HL-60 (cell line): Measurements from ENCODE around the gene ATP6V0D1.

Experiments
- DNase-seq, 2 experiments: peaks; one replicate each; pipeline ENCODE4 v3.0.0-alpha.2; 2010 to 2020; ENCODE audit warnings: low read depth in 1 of 2, low spot score in 1 of 2
- H3K27ac ChIP-seq: fragments of 250-450 bp; sonication (Bioruptor Pico); replicated peaks from 2 replicates; pipeline ENCODE4 v1.5.1; 2020; ENCODE audit warnings: mild to moderate bottlenecking, moderate library complexity
- H3K27me3 ChIP-seq: fragments of 250-450 bp; sonication (Bioruptor Pico); 2 replicates; pipeline ENCODE4 v1.5.1; 2021; ENCODE audit warnings: mild to moderate bottlenecking, moderate library complexity; ENCODE audit not compliant: insufficient read depth, poor library complexity, severe bottlenecking
- H3K4me3 ChIP-seq: replicated peaks from 2 replicates; pipeline ENCODE4 v1.5.1; 2011; ENCODE audit warnings: mild to moderate bottlenecking, control low read depth, low read length; ENCODE audit not compliant: insufficient read depth
- GABPA ChIP-seq: IDR thresholded peaks from 2 replicates; pipeline ENCODE4 v1.6.1; 2012; ENCODE audit warnings: low read depth
- POLR2AphosphoS5 ChIP-seq: IDR thresholded peaks from 2 replicates; pipeline ENCODE4 v1.6.1; 2012; ENCODE audit warnings: low read depth
- SPI1 ChIP-seq: IDR thresholded peaks from 2 replicates; pipeline ENCODE4 v1.6.1; 2012; ENCODE audit warnings: low read depth, mild to moderate bottlenecking, borderline replicate concordance
- TF ChIP-seq, protein P1 (sequence below): IDR thresholded peaks from one replicate; pipeline ENCODE4 v1.5.1; 2011; ENCODE audit warnings: low read length, control low read depth, inconsistent platforms; ENCODE audit not compliant: insufficient read depth
- TF ChIP-seq, protein P2 (sequence below): IDR thresholded peaks from 2 replicates; pipeline ENCODE4 v1.6.1; 2012; ENCODE audit warnings: low read depth; ENCODE audit not compliant: insufficient replicate concordance

Gene ATP6V0D1

DNA sequence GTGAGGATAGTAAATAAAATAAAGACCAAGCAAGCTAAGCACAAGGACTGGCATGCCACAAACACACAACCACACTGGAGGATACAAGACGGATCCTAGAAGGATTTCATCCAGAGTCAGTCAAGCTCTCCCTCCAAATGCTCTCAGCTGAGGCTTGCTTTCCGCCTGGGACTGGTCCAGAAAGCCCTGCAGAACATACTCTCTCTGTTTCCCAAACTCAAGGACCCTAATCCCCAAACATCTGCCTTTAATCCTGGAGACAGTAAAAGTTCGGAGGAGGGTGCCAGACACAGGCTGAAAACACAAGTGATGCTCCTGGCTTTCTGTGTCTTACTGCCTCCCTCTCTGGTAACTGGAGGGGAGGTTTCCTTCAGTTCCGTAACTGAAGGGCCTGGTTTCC is 55.4 kb downstream of the ATP6V0D1 start:
- no peak overlapping the region for H3K4me3 ChIP-seq
- no peak overlapping the region for H3K27ac ChIP-seq
- H3K27me3 ChIP-seq = peaks cover 23% of the 10 kb centered on the region
- TF ChIP-seq SPI1 = no peak
- no peak for TF ChIP-seq POLR2AphosphoS5
- TF ChIP-seq, protein P1, sequence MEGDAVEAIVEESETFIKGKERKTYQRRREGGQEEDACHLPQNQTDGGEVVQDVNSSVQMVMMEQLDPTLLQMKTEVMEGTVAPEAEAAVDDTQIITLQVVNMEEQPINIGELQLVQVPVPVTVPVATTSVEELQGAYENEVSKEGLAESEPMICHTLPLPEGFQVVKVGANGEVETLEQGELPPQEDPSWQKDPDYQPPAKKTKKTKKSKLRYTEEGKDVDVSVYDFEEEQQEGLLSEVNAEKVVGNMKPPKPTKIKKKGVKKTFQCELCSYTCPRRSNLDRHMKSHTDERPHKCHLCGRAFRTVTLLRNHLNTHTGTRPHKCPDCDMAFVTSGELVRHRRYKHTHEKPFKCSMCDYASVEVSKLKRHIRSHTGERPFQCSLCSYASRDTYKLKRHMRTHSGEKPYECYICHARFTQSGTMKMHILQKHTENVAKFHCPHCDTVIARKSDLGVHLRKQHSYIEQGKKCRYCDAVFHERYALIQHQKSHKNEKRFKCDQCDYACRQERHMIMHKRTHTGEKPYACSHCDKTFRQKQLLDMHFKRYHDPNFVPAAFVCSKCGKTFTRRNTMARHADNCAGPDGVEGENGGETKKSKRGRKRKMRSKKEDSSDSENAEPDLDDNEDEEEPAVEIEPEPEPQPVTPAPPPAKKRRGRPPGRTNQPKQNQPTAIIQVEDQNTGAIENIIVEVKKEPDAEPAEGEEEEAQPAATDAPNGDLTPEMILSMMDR = no peak
- TF ChIP-seq, protein P2, sequence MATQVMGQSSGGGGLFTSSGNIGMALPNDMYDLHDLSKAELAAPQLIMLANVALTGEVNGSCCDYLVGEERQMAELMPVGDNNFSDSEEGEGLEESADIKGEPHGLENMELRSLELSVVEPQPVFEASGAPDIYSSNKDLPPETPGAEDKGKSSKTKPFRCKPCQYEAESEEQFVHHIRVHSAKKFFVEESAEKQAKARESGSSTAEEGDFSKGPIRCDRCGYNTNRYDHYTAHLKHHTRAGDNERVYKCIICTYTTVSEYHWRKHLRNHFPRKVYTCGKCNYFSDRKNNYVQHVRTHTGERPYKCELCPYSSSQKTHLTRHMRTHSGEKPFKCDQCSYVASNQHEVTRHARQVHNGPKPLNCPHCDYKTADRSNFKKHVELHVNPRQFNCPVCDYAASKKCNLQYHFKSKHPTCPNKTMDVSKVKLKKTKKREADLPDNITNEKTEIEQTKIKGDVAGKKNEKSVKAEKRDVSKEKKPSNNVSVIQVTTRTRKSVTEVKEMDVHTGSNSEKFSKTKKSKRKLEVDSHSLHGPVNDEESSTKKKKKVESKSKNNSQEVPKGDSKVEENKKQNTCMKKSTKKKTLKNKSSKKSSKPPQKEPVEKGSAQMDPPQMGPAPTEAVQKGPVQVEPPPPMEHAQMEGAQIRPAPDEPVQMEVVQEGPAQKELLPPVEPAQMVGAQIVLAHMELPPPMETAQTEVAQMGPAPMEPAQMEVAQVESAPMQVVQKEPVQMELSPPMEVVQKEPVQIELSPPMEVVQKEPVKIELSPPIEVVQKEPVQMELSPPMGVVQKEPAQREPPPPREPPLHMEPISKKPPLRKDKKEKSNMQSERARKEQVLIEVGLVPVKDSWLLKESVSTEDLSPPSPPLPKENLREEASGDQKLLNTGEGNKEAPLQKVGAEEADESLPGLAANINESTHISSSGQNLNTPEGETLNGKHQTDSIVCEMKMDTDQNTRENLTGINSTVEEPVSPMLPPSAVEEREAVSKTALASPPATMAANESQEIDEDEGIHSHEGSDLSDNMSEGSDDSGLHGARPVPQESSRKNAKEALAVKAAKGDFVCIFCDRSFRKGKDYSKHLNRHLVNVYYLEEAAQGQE = no peak
- TF ChIP-seq GABPA = no peak
- DNase-seq = no peak

DNA sequence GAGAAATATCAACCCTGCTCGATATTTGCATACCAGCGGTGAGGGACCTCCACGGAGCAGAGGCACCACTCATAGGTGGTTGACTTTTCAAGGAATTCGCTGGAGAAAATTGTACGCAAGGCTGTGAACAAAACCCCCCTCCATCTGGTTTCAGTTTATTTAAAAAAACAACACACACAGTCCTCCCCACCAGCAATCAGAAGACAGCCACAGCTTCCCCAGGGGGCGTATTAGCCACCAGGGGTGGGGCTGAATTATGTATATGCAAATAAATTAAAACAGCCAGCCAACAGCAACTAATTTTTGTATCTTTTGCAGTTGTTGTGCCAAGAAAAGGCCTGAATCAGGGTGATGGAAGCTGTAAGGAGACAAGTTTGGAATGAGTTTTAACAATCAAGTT is 55.9 kb downstream of the ATP6V0D1 start:
- Histone ChIP-seq H3K27me3 (peaks cover 20% of the 10 kb centered on the region), H3K27ac (no peak overlapping the region), H3K4me3 (no peak overlapping the region)
- TF ChIP-seq, protein P1 = no peak
- TF ChIP-seq GABPA (no peak), SPI1 (no peak), POLR2AphosphoS5 (no peak)
- TF ChIP-seq, protein P2 = no peak
- no peak for DNase-seq

DNA sequence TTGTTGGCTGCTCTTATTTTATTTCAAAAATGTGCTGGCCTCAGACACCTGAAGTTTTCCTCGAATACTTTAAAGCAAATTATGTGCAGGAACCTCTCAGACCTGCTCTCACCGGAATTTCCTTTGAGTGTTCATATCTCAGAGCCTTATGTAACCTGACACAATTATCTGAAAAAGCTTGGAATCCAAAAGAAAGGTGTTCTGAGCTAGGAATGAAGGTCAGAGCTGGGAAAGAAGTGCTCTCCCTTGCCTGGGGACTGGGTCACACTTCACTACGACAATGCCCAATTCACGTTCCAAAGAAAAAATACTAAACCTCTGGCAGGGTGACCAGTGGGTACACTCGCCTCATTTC is 56.7 kb downstream of the ATP6V0D1 start:
- Histone ChIP-seq H3K27me3 (peaks cover 12% of the 10 kb centered on the region), H3K27ac (no peak overlapping the region), H3K4me3 (no peak overlapping the region)
- no peak for DNase-seq
- TF ChIP-seq, protein P2 = no peak
- TF ChIP-seq, protein P1 = no peak
- no peak for TF ChIP-seq GABPA
- no peak for TF ChIP-seq POLR2AphosphoS5
- TF ChIP-seq SPI1 = no peak
